GM21619 (cell line): ENCODE data around the gene VILL.
"Not testable (repeated sequence)": the region's sequence is repeated elsewhere in the genome, so short reads cannot be mapped to it uniquely, and the experiment has no call there.

Experiments used
- ATAC-seq: cut with Tn5 transposase; IDR thresholded peaks from one replicate; pipeline ENCODE4 v1.9.1; 2021; ENCODE audit not compliant: unreplicated experiment

The VILL gene

GRCh38 chr3:37963016-37963415, 27.6 kb upstream of the VILL start:
- ATAC-seq: no peak

GRCh38 chr3:37963635-37964034, 27.0 kb upstream of the VILL start:
- no peak for ATAC-seq

DNA sequence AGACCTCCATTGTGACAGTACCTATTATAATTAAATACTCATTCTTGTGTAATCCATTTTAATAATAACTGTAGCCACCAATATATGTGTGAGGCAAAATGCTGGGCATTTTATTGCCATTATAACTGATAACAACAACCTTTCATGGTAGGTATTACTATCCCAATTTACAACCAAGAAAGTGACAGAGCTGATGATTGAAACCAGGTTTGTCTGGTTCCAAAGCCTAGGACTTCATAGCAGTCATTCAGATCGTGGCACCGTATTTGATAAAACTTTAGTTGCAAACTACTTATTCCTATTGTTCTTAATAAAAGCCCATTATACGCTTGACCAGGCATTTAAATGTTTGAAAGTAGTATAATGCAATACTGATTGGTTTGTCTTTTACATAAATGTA, 26.4 kb upstream of the VILL start:
- ATAC-seq: no peak

DNA sequence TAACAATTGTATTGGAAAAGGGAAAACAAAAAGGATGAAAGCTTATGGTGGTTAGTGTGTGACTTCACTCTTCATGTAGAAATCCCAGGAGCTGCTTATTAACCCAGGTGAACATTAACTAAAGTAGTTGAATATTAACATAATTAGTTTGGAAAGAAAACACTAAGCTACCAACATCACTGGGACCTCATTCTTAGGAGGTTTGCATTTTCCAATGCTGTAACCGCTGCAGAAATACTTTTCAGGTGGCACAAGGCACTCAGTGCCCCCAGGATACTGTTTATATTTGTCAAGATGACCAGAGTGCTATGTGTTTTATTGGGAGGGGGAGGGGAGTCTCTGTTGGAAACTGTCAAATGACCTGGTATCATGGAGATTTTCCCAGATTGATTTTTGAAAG, 25.9 kb upstream of the VILL start:
- ATAC-seq: no peak

- ATAC-seq: peak; percentile 78
These were observed 23.2 kb upstream of the VILL start for GRCh38 chr3:37967260-37967881.

DNA sequence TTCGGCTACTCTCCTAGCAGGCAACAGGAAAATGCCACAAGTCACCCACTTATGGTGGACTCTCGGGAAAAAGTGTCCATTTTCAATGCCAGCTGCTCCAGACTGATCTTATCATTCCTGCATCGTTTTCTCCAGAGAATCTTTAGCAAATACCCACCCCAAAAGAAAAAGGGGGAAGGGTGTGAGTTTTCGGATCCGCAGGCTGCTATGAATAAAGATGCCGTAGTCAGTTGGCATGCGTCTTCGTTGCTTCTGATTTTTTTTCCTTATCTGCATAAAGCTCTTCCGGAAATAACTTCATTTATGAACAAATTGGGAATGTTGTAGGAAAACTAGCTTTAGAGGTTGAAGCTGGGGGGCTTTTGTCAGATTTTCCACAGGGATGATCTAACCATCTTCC, 22.4 kb upstream of the VILL start:
- no peak for ATAC-seq

- no peak for ATAC-seq
These were observed 21.6 kb upstream of the VILL start for GRCh38 chr3:37968813-37969595.

DNA sequence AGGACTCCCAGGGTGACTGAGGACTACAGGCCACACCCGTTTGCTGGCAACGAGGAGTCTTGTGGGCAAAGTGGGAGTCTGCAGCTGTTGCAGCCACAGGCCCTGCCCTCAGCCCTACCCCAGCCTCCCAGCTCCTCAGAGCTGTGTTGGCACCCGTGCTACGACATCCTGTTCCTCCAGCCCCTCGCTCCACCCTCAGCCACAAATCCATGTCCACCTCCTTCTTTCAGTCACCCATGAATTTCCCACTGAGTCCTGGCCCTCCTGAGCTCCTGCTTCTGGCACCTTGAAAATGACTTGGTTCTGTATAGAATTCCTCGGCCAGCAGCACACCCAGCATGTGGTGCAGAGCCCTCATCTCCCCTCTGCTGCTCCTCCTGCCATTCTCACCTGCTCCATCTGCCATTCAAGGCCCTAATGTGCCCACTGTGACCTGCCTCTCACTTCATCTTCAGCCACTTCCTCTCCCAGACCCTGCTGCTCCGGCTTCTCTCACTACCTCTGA, 20.9 kb upstream of the VILL start:
- no peak for ATAC-seq

GRCh38 chr3:37970802-37971201, 19.8 kb upstream of the VILL start:
- ATAC-seq: no peak

GRCh38 chr3:37971467-37971866, 19.1 kb upstream of the VILL start:
- no peak for ATAC-seq

GRCh38 chr3:37972056-37972455, 18.5 kb upstream of the VILL start:
- not testable (repeated sequence) for ATAC-seq

DNA sequence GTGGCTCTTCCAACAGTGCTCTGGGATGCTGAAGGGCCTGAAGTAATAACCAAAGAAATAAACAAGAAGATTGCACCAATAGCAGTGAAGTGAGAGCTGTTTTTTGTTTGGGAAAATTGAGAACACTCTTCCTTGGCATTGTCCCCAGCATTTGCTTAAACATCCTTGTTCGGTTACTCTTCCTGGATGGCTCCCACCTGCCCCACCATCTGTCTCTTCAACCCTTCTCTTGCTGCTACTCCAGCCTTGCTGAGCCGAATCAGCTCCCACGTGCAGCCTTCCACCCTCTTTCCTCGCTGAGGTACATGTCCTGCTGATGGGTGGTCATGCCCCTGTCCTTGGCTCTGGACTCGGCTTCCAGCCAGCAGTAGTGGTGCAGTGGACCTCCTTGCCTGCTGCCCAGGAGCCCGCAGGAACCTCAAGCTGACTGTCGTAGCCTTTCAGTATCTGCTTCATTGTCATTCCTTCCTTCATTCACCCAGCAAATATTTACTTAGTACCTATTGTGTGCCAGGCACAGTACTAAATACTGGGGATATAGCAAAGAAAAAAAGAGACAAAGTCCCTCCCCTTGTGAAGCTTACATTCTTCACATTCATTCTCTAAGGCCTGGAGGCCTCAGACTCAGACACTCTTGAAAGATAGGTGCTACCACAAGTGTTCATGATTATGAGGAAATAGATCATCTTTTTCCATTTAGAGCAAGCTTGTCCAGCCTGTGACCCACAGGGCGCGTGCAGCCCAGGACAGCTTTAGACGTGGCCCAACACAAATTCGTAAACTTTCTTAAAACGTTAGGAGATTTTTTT, 17.1 kb upstream of the VILL start:
- ATAC-seq: no peak

DNA sequence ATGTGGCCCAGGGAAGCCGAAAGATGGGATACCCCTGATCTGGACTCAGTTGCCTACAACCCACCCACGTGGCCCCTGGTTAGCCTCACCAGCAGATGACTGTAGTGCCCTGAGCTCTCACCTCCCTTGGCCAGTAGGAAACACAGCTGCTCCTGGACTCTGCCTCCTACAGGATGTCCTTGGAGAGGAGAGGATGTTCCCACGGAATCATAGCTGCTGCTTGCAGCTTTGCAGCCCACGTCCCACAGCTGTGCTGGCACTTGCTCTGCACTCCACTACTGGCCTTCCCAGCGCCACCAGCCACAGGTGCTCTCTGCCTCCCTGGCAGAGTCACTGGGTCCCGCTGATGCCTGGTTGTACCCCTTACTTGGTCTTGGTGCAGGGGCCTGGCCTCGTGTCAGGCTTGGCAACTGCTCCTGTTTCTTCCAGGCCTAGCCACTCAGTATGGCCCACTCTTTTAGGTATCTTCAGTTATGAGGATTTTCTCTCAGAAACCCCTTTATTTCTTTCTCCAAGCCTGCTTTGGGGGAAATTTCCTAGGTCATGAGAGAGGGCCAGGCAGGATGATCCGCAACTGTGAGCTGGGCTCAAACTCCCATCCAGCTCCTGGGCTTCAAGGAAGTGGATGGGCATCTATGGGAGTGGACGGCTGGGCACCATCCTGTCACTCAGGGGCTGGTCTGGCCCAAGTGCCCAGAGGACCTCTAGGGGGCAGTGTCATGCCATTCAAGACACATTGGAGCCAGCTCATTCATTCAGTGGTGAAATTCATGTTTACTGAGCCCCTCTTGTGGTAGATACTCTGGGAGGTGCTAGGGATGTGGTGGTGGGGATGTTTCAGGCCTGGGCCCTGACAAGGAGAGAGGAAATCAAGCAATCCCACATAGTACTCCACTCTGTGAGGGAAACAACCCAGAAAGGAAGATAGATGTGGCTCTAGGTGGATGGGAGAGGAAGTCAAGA, 16.2 kb upstream of the VILL start:
- peak; percentile 92 for ATAC-seq

DNA sequence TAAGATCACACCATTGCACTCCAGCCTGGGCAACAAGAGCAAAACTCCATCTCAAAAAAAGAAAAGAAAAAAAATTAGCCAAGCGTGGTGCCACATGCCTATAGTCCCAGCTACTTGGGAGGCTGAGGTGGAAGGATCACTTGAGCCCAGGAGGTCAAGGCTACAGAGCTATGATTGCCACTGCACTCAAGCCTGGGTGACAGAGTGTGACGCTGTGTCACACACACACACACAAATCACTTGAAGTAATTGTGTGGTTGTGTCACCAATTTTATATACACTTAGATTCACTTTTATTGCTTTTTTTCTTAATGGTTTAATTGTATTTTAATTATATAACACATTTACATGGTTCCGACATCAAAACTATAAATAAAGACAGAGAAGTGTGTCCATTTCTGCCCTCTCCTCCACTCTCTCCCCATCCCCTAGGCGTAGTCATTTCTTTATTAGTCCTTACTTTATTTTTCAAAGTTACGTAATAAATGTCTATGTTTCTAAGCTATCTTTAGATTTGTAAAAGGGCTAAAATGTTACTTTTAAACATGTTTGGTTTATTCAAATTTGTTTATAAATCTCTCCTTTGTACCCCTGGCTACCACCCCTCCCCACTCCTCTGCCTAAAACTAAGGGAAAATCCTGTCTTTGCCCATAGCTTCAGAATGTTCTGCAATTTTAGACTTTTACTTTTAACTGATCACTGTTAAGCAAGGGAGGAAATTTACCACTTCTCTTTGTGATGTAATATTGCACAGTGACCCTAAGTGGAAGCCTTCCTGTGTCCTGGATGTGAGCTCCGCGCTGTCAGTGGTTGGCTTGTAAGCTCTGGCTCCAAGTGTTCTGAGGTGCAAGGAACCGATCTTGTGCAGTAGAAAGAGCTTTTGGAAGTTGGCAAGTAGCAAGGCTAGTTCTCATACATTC, 10.8 kb upstream of the VILL start:
- ATAC-seq: no peak

GRCh38 chr3:37980462-37981347, 9.9 kb upstream of the VILL start:
- no peak for ATAC-seq

DNA sequence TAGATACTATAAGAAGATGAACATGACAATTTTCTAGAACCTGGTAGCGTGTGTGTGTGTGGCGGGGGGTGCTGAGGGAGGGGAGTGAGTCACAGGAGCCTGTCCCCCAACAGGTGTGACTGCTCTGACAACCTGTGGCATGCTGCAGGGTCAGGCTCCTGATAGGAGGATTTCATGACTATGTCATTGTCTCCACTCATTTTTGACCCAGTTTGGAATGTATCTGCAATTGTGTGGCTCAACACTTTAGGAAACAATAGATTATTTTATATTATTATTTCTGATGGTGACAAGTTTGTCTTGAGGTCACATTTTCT, 9.3 kb upstream of the VILL start:
- ATAC-seq: no peak

DNA sequence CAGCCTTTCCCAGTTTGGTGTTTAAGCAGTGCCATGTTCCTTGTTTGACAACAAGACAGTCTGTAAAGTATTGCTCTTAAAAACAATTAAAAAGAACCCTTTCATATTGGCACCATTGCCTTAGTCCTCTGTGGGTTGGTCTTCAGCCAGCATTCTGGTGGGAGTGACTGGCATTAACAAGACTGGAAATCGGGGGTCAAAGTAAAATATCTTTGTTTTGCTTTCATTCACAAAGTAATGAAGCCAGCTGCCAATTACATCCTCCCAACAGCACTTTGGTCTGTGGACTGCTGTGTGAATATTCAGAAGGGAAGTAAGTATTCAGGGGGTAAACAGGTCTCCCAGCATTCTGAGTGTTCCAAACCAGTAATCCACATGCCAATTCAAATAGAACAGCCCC, 8.3 kb upstream of the VILL start:
- no peak for ATAC-seq

DNA sequence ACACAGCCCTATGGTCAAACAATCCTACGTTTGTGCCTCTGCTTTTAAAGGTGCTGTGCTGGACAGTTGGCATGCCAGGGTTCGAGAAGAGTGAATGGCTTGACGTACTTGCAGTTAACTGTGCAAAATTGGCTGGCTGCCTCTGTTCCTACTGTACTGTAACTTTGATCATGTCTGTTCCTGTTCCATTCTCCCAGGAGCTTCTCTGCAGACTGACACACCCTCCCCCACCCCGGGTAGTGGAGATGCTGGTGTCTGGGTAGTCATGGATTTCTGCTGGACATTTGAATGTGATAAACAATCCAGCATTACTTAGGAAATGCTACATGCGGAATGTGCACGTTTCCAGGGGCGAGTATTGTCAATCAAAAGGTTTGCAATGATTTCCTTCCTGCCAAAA, 6.5 kb upstream of the VILL start:
- ATAC-seq: no peak

- no peak for ATAC-seq
These were observed 6.0 kb upstream of the VILL start for GRCh38 chr3:37984596-37984995.
